OCI-LY3 (cell line): Measurements from ENCODE around the gene NXPE2.

Experiments
- H2AFZ ChIP-seq: fragments of 200-600, 300-600 bp; shearing (Covaris generic); 2 replicates; pipeline ENCODE4 v1.6.0; 2014; ENCODE audit warnings: antibody characterized with exemption, low read depth, low read length
- H3K27ac ChIP-seq: fragments of 200-600, 300-600 bp; sonication (generic); 2 replicates; pipeline ENCODE4 v1.5.1; 2014; ENCODE audit warnings: mild to moderate bottlenecking, low read length, moderate library complexity, mixed read lengths
- H3K27me3 ChIP-seq: fragments of 200-600, 300-600 bp; sonication (generic); 2 replicates; pipeline ENCODE4 v1.6.1; 2014; ENCODE audit warnings: low read depth, low read length, mixed read lengths
- H3K36me3 ChIP-seq: fragments of 200-600, 300-600 bp; sonication (generic); replicated peaks from 2 replicates; pipeline ENCODE3; 2014; ENCODE audit warnings: low read depth, low read length, mixed read lengths
- H3K4me1 ChIP-seq: fragments of 300-600, 200-600 bp; sonication (generic); 2 replicates; pipeline ENCODE4 v1.6.1; 2014; ENCODE audit warnings: low read length, mixed read lengths
- H3K4me2 ChIP-seq: fragments of 200-600, 300-600 bp; sonication (generic); 2 replicates; pipeline ENCODE4 v1.6.1; 2014; ENCODE audit warnings: low read length, mixed read lengths
- H3K4me3 ChIP-seq: fragments of 300-600, 200-600 bp; sonication (generic); 2 replicates; pipeline ENCODE4 v1.5.1; 2014; ENCODE audit warnings: antibody characterized with exemption, mild to moderate bottlenecking, low read length, moderate library complexity
- H3K79me2 ChIP-seq: fragments of 300-600, 200-600 bp; shearing (Covaris generic); 2 replicates; pipeline ENCODE4 v1.6.1; 2014; ENCODE audit warnings: mild to moderate bottlenecking, low read length, mixed read lengths
- H3K9ac ChIP-seq: fragments of 300-600, 200-600 bp; shearing (Covaris generic); 2 replicates; pipeline ENCODE4 v1.6.0; 2014; ENCODE audit warnings: mild to moderate bottlenecking, low read length, moderate library complexity
- H3K9me3 ChIP-seq: fragments of 200-600, 300-600 bp; shearing (Covaris generic); 2 replicates; pipeline ENCODE4 v1.6.1; 2014; ENCODE audit warnings: low read length, mixed read lengths; ENCODE audit not compliant: insufficient read depth
- H4K20me1 ChIP-seq: fragments of 200-600, 300-600 bp; sonication (generic); 2 replicates; pipeline ENCODE4 v1.6.1; 2016; ENCODE audit warnings: low read length, mixed read lengths; ENCODE audit not compliant: insufficient read depth
- CTCF ChIP-seq: fragments of 200-600, 300-600 bp; sonication (generic); IDR thresholded peaks from 2 replicates; pipeline ENCODE4 v1.5.1; 2014; ENCODE audit warnings: antibody characterized with exemption, low read length, low read depth
- EZH2phosphoT487 ChIP-seq: fragments of 200-600 bp; shearing (Covaris generic); IDR thresholded peaks from 2 replicates; pipeline ENCODE4 v1.6.1; 2018; ENCODE audit warnings: antibody characterized with exemption, mixed run types, low read depth

NXPE2 gene

GRCh38 chr11:114738954-114739353 lies 60.6 kb downstream of the NXPE2 start:
- H3K9me3 ChIP-seq, result 0 out of 2 replicates have a peak, but pooled peaks cover 6% of the 10 kb centered on the region
- H3K4me3 ChIP-seq, result no peak overlapping the region
- H3K27me3 ChIP-seq, result peaks cover 7% of the 10 kb centered on the region; the same call in 1 of the 2 replicates
- H2AFZ ChIP-seq, result no peak overlapping the region
- no peak overlapping the region for H3K4me2 ChIP-seq
- H3K27ac ChIP-seq, result no peak overlapping the region
- no peaks in the 10 kb centered on the region for H3K36me3 ChIP-seq
- TF ChIP-seq EZH2phosphoT487 (no peak), CTCF (peak; percentile 76)
- no peaks in the 10 kb centered on the region for H3K4me1 ChIP-seq
- no peak overlapping the region for H3K9ac ChIP-seq
- H4K20me1 ChIP-seq, result no peaks in the 10 kb centered on the region
- H3K79me2 ChIP-seq, result no peaks in the 10 kb centered on the region

- TF ChIP-seq CTCF, result no peak
- no peak for TF ChIP-seq EZH2phosphoT487
- Histone ChIP-seq H3K4me2 (no peak overlapping the region), H3K27me3 (peaks cover 14% of the 10 kb centered on the region; the same call in 1 of the 2 replicates), H3K79me2 (no peaks in the 10 kb centered on the region), H3K9ac (no peak overlapping the region), H3K36me3 (no peaks in the 10 kb centered on the region), H3K27ac (no peak overlapping the region), H3K9me3 (0 out of 2 replicates have a peak, but pooled peaks cover 6% of the 10 kb centered on the region), H2AFZ (no peak overlapping the region), H4K20me1 (no peaks in the 10 kb centered on the region), H3K4me1 (no peaks in the 10 kb centered on the region), H3K4me3 (no peak overlapping the region)
These were observed 66.9 kb downstream of the NXPE2 start for GRCh38 chr11:114745150-114745671.

GRCh38 chr11:114746013-114746412 lies 67.7 kb downstream of the NXPE2 start:
- Histone ChIP-seq H3K79me2 (no peaks in the 10 kb centered on the region), H3K4me3 (no peak overlapping the region), H3K36me3 (no peaks in the 10 kb centered on the region), H3K4me2 (no peak overlapping the region), H3K4me1 (no peaks in the 10 kb centered on the region), H3K9ac (no peak overlapping the region), H3K27ac (no peak overlapping the region), H2AFZ (no peak overlapping the region), H3K27me3 (peaks cover 13% of the 10 kb centered on the region; the same call in 1 of the 2 replicates), H4K20me1 (no peaks in the 10 kb centered on the region), H3K9me3 (0 out of 2 replicates have a peak, but pooled peaks cover 6% of the 10 kb centered on the region)
- TF ChIP-seq CTCF, result no peak
- no peak for TF ChIP-seq EZH2phosphoT487
